GM10248 (cell line): ENCODE data around the gene KLHL29.

Experiments
- CTCF ChIA-PET: fragments of 300-600 bp; sonication (Branson Sonifier 250); formaldehyde crosslinking; extraction: SDS; loops from one replicate; lab custom pipeline; 2021; ENCODE audit warnings: antibody characterized with exemption; lab: Yijun Ruan, JAX
- POLR2A ChIA-PET: fragments of 350-650 bp; sonication (Branson Sonifier 250); formaldehyde crosslinking; extraction: SDS; loops from one replicate; lab custom pipeline; 2020; ENCODE audit warnings: antibody characterized with exemption; lab: Yijun Ruan, JAX
- DNase-seq: peaks from one replicate; pipeline ENCODE4 v3.0.0; 2012; ENCODE audit errors: extremely low spot score
- CTCF ChIP-seq: IDR thresholded peaks from 2 replicates; pipeline ENCODE4 v1.5.1; 2012; ENCODE audit warnings: mild to moderate bottlenecking, low read depth; ENCODE audit errors: extremely low read depth, missing control alignments, control extremely low read depth

Gene KLHL29

GRCh38 chr2:23554054-23554697 lies 169.2 kb downstream of the KLHL29 start:
- ChIA-PET CTCF (no interaction called here), POLR2A (no interaction called here)
- DNase-seq, result no peak
- TF ChIP-seq CTCF, result no peak

GRCh38 chr2:23555944-23556343 lies 171.0 kb downstream of the KLHL29 start:
- TF ChIP-seq CTCF, result no peak
- DNase-seq, result no peak
- ChIA-PET POLR2A (no interaction called here), CTCF (interaction anchor here (1.2 kb wide), 1 partner anchor 11 kb away, joined by 3 read pairs; no protein-coding TSS in a partner anchor)

GRCh38 chr2:23556929-23557328 lies 171.9 kb downstream of the KLHL29 start:
- CTCF ChIA-PET, result interaction anchor here (1.2 kb wide), 1 partner anchor 10 kb away, joined by 3 read pairs; no protein-coding TSS in a partner anchor
- TF ChIP-seq CTCF, result no peak
- POLR2A ChIA-PET, result no interaction called here
- DNase-seq, result no peak

- ChIA-PET POLR2A (no interaction called here), CTCF (interaction anchor here (0.9 kb wide), 1 partner anchor 22 kb away, joined by 3 read pairs; no protein-coding TSS in a partner anchor)
- no peak for DNase-seq
- TF ChIP-seq CTCF, result no peak
Measured at GRCh38 chr2:23557455-23557854, 172.5 kb downstream of the KLHL29 start.

- CTCF ChIA-PET, result no interaction called here
- no peak for DNase-seq
- POLR2A ChIA-PET, result no interaction called here
- TF ChIP-seq CTCF, result no peak
Measured at GRCh38 chr2:23559561-23560239, 174.7 kb downstream of the KLHL29 start.

- ChIA-PET POLR2A (no interaction called here), CTCF (no interaction called here)
- no peak for TF ChIP-seq CTCF
Measured at GRCh38 chr2:23561088-23561487, 176.1 kb downstream of the KLHL29 start.

More at GRCh38 chr2:23561088-23561487, 176.1 kb downstream of the KLHL29 start:
- DNase-seq, result no peak
